Parathyroid adenoma (tissue), 2 donors: ENCODE data around the gene TENM4.

Experiments used
- H2AFZ ChIP-seq: fragments of 300-600 bp; sonication (generic); one replicate; pipeline ENCODE4 v1.7.0; 2017; ENCODE audit warnings: antibody characterized with exemption, mild to moderate bottlenecking
- H3K27ac ChIP-seq: fragments of 300-600 bp; sonication (generic); one replicate; pipeline ENCODE4 v1.7.0; 2017
- H3K27me3 ChIP-seq: fragments of 300-600 bp; sonication (generic); one replicate; pipeline ENCODE4 v1.7.0; 2017; ENCODE audit warnings: low read length; ENCODE audit not compliant: control insufficient read depth, insufficient read depth
- H3K36me3 ChIP-seq: fragments of 300-600 bp; sonication (generic); one replicate; pipeline ENCODE4 v1.7.0; 2017; ENCODE audit warnings: low read length; ENCODE audit not compliant: control insufficient read depth, insufficient read depth
- H3K4me1 ChIP-seq: fragments of 300-600 bp; sonication (generic); one replicate; pipeline ENCODE4 v1.7.0; 2017; ENCODE audit warnings: control low read depth
- H3K4me2 ChIP-seq: fragments of 300-600 bp; sonication (generic); one replicate; pipeline ENCODE4 v1.7.0; 2017; ENCODE audit warnings: low read length
- H3K4me3 ChIP-seq: fragments of 300-600 bp; sonication (generic); one replicate; pipeline ENCODE4 v1.7.0; 2017; ENCODE audit warnings: low read depth, low read length
- H3K79me2 ChIP-seq: fragments of 300-600 bp; sonication (generic); one replicate; pipeline ENCODE4 v1.7.0; 2017; ENCODE audit warnings: control low read depth
- H3K9ac ChIP-seq: fragments of 300-600 bp; sonication (generic); one replicate; pipeline ENCODE4 v1.7.0; 2017; ENCODE audit warnings: mild to moderate bottlenecking
- H3K9me3 ChIP-seq: fragments of 300-600 bp; sonication (generic); one replicate; pipeline ENCODE4 v1.7.0; 2017; ENCODE audit warnings: low read length; ENCODE audit not compliant: control insufficient read depth
- CTCF ChIP-seq: fragments of 300-600 bp; sonication (generic); IDR thresholded peaks from one replicate; pipeline ENCODE4 v1.7.0; 2017; ENCODE audit warnings: antibody characterized with exemption, mild to moderate bottlenecking
- donor health status: primary hyperparathyroidism.

Gene TENM4

GRCh38 chr11:78804991-78805390 lies 635.8 kb downstream of the TENM4 start:
- Histone ChIP-seq H3K36me3 (no peaks in the 10 kb centered on the region), H3K4me2 (no peak overlapping the region), H3K4me1 (peaks cover 7% of the 10 kb centered on the region), H2AFZ (no peak overlapping the region), H3K79me2 (no peaks in the 10 kb centered on the region), H3K9ac (no peak overlapping the region), H3K27ac (no peak overlapping the region), H3K27me3 (no peaks in the 10 kb centered on the region), H3K9me3 (no peaks in the 10 kb centered on the region), H3K4me3 (no peak overlapping the region)
- TF ChIP-seq CTCF = no peak

GRCh38 chr11:78803995-78804394 lies 636.8 kb downstream of the TENM4 start:
- Histone ChIP-seq H3K36me3 (no peaks in the 10 kb centered on the region), H3K4me1 (peaks cover 7% of the 10 kb centered on the region), H3K9me3 (no peaks in the 10 kb centered on the region), H3K79me2 (no peaks in the 10 kb centered on the region), H3K4me2 (no peak overlapping the region), H3K27ac (no peak overlapping the region), H2AFZ (no peak overlapping the region), H3K9ac (no peak overlapping the region), H3K4me3 (no peak overlapping the region), H3K27me3 (no peaks in the 10 kb centered on the region)
- no peak for TF ChIP-seq CTCF

- peaks cover 10% of the 10 kb centered on the region for H3K4me1 ChIP-seq
- no peaks in the 10 kb centered on the region for H3K36me3 ChIP-seq
- H3K4me3 ChIP-seq = no peak overlapping the region
- no peak overlapping the region for H2AFZ ChIP-seq
- H3K9ac ChIP-seq = no peak overlapping the region
- no peak overlapping the region for H3K4me2 ChIP-seq
- no peaks in the 10 kb centered on the region for H3K27me3 ChIP-seq
- H3K9me3 ChIP-seq = no peaks in the 10 kb centered on the region
- H3K79me2 ChIP-seq = no peaks in the 10 kb centered on the region
- H3K27ac ChIP-seq = peak overlapping the region; percentile 29
- no peak for TF ChIP-seq CTCF
Observed at GRCh38 chr11:78802058-78802761, 638.6 kb downstream of the TENM4 start.

GRCh38 chr11:78801161-78801884 lies 639.5 kb downstream of the TENM4 start:
- peaks cover 10% of the 10 kb centered on the region for H3K4me1 ChIP-seq
- H3K9ac ChIP-seq = no peak overlapping the region
- no peak for TF ChIP-seq CTCF
- no peaks in the 10 kb centered on the region for H3K79me2 ChIP-seq
- no peaks in the 10 kb centered on the region for H3K9me3 ChIP-seq
- H3K36me3 ChIP-seq = no peaks in the 10 kb centered on the region
- H3K27ac ChIP-seq = peak overlapping the region; percentile 29
- no peak overlapping the region for H3K4me2 ChIP-seq
- peak overlapping the region; percentile 33 for H2AFZ ChIP-seq
- no peaks in the 10 kb centered on the region for H3K27me3 ChIP-seq
- H3K4me3 ChIP-seq = no peak overlapping the region
